ENCODE data around the gene OR2V1. TPM values are rescaled to one million over a fixed set of nuclear protein-coding genes. Genes with fewer than 3 reads are reported as not detected.

OR2V1 gene
- total and polyA plus RNA-seq, 2 of the 13 experiments (the other 11 are each of a cell fraction or from before 2014, with no cell fraction given) = not detected

- peak; percentile 35 for TF ChIP-seq ZNF687 (CRISPR knock-in tag; IDR thresholded peaks at IDR 0.05)
- TF ChIP-seq ZGPAT (CRISPR knock-in tag; IDR thresholded peaks at IDR 0.05) = 0 out of 2 replicates have a peak, but pooled peaks have one; percentile 41
- TF ChIP-seq ZBTB21 (CRISPR knock-in tag; IDR thresholded peaks at IDR 0.05) = peak; percentile 38; the same call in 1 of the 2 replicates
- TF ChIP-seq ZBTB33 (CRISPR knock-in tag; IDR thresholded peaks at IDR 0.05) = peak; percentile 74; the same call in 1 of the 2 replicates
- TF ChIP-seq ZNF674 (CRISPR knock-in tag; IDR thresholded peaks at IDR 0.05; ENCODE audit: low read depth) = no peak
- 0 out of 2 replicates have a peak, but pooled peaks have one; percentile 31 for TF ChIP-seq CBFB (CRISPR knock-in tag; IDR thresholded peaks at IDR 0.05)
- TF ChIP-seq ZEB1 (IDR thresholded peaks at IDR 0.05; ENCODE audit: insufficient replicate concordance, low read depth) = peak; percentile 62
- TF ChIP-seq GATAD2A (CRISPR knock-in tag; IDR thresholded peaks at IDR 0.05) = peak; percentile 43; the same call in 1 of the 2 replicates
- 0 out of 2 replicates have a peak, but pooled peaks have one; percentile 21 for TF ChIP-seq NRL (CRISPR knock-in tag; IDR thresholded peaks at IDR 0.05; ENCODE audit: borderline replicate concordance)
- peak; percentile 53; the same call in 1 of the 2 replicates for TF ChIP-seq IKZF5 (CRISPR knock-in tag; IDR thresholded peaks at IDR 0.05)
- TF ChIP-seq HOXA3 (CRISPR knock-in tag; IDR thresholded peaks at IDR 0.05) = 0 out of 2 replicates have a peak, but pooled peaks have one; percentile 10
- no peak for TF ChIP-seq ZNF136 (CRISPR knock-in tag; IDR thresholded peaks at IDR 0.05; ENCODE audit: low read depth)
- TF ChIP-seq ZSCAN20 (CRISPR knock-in tag; IDR thresholded peaks at IDR 0.05; ENCODE audit: borderline replicate concordance) = no peak
- 0 out of 2 replicates have a peak, but pooled peaks have one; percentile 19 for TF ChIP-seq ATF2 (CRISPR knock-in tag; IDR thresholded peaks at IDR 0.05)
- TF ChIP-seq CHD4 (IDR thresholded peaks at IDR 0.05; ENCODE audit: borderline replicate concordance, low read length) = peak; percentile 62; the same call in 1 of the 2 replicates
Observed at GRCh38 chr5:181173420-181174342, 42.7 kb upstream of the OR2V1 start (continued).
